Activated CD4-positive, alpha-beta memory T cell treated with anti-CD3 and anti-CD28 coated beads for 36 hours (primary cell): ENCODE results near the gene CADPS2. TPM values are rescaled to one million over a fixed set of nuclear protein-coding genes. Genes with fewer than 3 reads are reported as not detected.

Experiments
- CTCF ChIA-PET: fragments of 350-600 bp; sonication (Branson Sonifier 250); formaldehyde crosslinking; loops from one replicate; lab custom pipeline; 2021; ENCODE audit warnings: antibody characterized with exemption, inconsistent platforms; lab: Charles Lee
- POLR2A ChIA-PET: fragments of 350-600 bp; sonication (Branson Sonifier 250); formaldehyde crosslinking; loops from one replicate; lab custom pipeline; 2021; ENCODE audit warnings: antibody characterized with exemption; lab: Charles Lee
- DNase-seq: peaks from one replicate; pipeline ENCODE4 v3.0.0-alpha.2; 2020
- H3K27ac Mint-ChIP-seq: one replicate; pipeline ENCODE4 v1.8.0; 2021; ENCODE audit warnings: mixed read lengths
- H3K27me3 Mint-ChIP-seq: one replicate; pipeline ENCODE4 v1.8.0; 2021; ENCODE audit warnings: mixed read lengths
- H3K36me3 Mint-ChIP-seq: one replicate; pipeline ENCODE4 v1.8.0; 2021; ENCODE audit warnings: mixed read lengths
- H3K4me1 Mint-ChIP-seq: one replicate; pipeline ENCODE4 v1.8.0; 2021; ENCODE audit warnings: low read depth, mixed read lengths
- H3K4me3 Mint-ChIP-seq: one replicate; pipeline ENCODE4 v1.8.0; 2021; ENCODE audit warnings: mild to moderate bottlenecking, mixed read lengths
- H3K9me3 Mint-ChIP-seq: one replicate; pipeline ENCODE4 v1.8.0; 2021; ENCODE audit warnings: mixed read lengths
- intact Hi-C: fragments of 100-400 bp; cut with micrococcal nuclease; formaldehyde crosslinking; loops from one replicate; pipeline ENCODE4 v1.15.1; 2023
- total RNA-seq, 2 experiments: library from RNA; stranded (reverse); gene quantifications; one replicate each; pipeline ENCODE4 v1.2.3, GENCODE V29; 2021

CADPS2 gene
- total RNA-seq, 2 experiments from 2014 or later = not detected

DNA sequence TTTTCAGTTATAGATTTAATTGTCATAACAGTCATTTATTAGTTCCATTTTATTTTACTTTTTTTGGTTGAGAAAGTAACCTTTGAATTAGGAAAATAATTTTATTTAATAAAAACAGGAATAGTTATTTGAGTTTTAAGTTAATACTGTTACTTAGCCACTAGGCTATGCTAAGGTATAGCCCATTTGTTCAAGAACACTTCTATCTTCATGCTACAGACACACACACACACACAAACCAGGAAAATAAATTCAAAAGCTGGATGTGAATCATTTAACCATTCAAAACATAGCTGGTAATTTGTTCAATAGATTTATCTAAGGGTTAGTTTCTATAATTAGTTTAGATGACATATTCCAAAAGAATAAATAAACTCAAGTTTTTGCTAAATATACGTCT lies 335.7 kb downstream of the CADPS2 start:
- ChIA-PET CTCF (interaction anchor here (0.7 kb wide), 1 partner anchor 137 kb away, joined by 3 read pairs; no protein-coding TSS in a partner anchor), POLR2A (no interaction called here)
- Mint-ChIP-seq H3K4me1 (no peaks in the 10 kb centered on the region), H3K9me3 (peaks cover 2% of the 10 kb centered on the region), H3K4me3 (no peak overlapping the region), H3K27ac (no peak overlapping the region), H3K27me3 (no peaks in the 10 kb centered on the region), H3K36me3 (no peaks in the 10 kb centered on the region)
- DNase-seq = no peak
- intact Hi-C loops = no loop called here

DNA sequence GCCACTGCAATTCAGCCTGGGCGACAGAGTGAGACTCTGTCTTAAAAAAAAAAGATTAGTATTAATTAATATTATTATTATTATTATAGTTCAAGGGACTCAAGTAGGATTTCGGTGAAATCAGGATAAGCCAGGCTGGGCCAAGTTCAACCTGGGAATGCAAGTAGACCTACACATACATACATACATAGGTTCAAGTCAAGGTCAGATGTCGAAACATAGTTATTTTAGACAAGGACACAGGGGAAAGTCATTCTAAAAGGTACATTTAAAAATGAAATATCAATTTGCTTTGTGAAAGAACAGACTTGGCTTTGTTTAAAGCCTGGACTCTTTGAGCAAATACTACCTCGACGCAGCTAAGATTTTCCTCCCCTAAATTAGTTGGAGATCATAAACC lies 336.7 kb downstream of the CADPS2 start:
- Mint-ChIP-seq H3K9me3 (peaks cover 2% of the 10 kb centered on the region), H3K4me3 (no peak overlapping the region), H3K36me3 (no peaks in the 10 kb centered on the region), H3K27ac (no peak overlapping the region), H3K4me1 (no peaks in the 10 kb centered on the region), H3K27me3 (no peaks in the 10 kb centered on the region)
- POLR2A ChIA-PET = no interaction called here
- CTCF ChIA-PET = no interaction called here
- intact Hi-C loops = no loop called here
- DNase-seq = no peak

GRCh38 chr7:122546496-122546895 lies 339.8 kb downstream of the CADPS2 start:
- CTCF ChIA-PET = no interaction called here
- no peak for DNase-seq
- Mint-ChIP-seq H3K4me1 (no peaks in the 10 kb centered on the region), H3K27ac (no peak overlapping the region), H3K36me3 (no peaks in the 10 kb centered on the region), H3K4me3 (no peak overlapping the region), H3K9me3 (peaks cover 2% of the 10 kb centered on the region), H3K27me3 (no peaks in the 10 kb centered on the region)
- intact Hi-C loops = no loop called here
- POLR2A ChIA-PET = no interaction called here

- Mint-ChIP-seq H3K4me3 (no peak overlapping the region), H3K27ac (no peak overlapping the region), H3K4me1 (no peaks in the 10 kb centered on the region), H3K27me3 (no peaks in the 10 kb centered on the region), H3K9me3 (peaks cover 2% of the 10 kb centered on the region), H3K36me3 (no peaks in the 10 kb centered on the region)
- intact Hi-C loops = no loop called here
- DNase-seq = no peak
- POLR2A ChIA-PET = no interaction called here
- CTCF ChIA-PET = no interaction called here
Measured at GRCh38 chr7:122544463-122544862, 341.8 kb downstream of the CADPS2 start.

GRCh38 chr7:122543891-122544290 lies 342.4 kb downstream of the CADPS2 start:
- ChIA-PET CTCF (no interaction called here), POLR2A (no interaction called here)
- Mint-ChIP-seq H3K4me1 (no peaks in the 10 kb centered on the region), H3K27ac (no peak overlapping the region), H3K9me3 (peaks cover 2% of the 10 kb centered on the region), H3K36me3 (no peaks in the 10 kb centered on the region), H3K4me3 (no peak overlapping the region), H3K27me3 (no peaks in the 10 kb centered on the region)
- intact Hi-C loops = no loop called here
- DNase-seq = no peak

DNA sequence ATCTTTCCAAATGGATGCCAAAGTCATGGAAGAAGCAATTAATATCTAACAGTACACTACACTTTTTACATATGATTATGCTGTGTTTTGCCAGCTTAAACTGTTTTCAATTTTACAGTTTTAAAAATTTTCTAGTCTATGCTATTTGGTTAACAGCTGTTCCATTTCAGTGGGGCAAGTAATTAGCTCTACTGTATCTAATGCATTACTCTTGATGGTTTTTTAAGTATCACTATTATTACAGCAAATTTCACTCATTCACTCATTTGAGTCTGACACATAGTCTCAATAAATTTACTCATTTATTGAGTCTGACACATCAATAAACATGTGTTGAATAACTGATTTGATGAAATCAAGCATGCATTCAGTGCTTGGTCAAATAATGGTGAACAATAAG lies 343.1 kb downstream of the CADPS2 start:
- intact Hi-C loops = no loop called here
- ChIA-PET CTCF (no interaction called here), POLR2A (no interaction called here)
- peaks cover 2% of the 10 kb centered on the region for H3K9me3 Mint-ChIP-seq
- no peak overlapping the region for H3K27ac Mint-ChIP-seq
- H3K4me3 Mint-ChIP-seq = no peak overlapping the region
- no peaks in the 10 kb centered on the region for H3K27me3 Mint-ChIP-seq
- DNase-seq = no peak
- H3K36me3 Mint-ChIP-seq = no peaks in the 10 kb centered on the region
- H3K4me1 Mint-ChIP-seq = no peaks in the 10 kb centered on the region

DNA sequence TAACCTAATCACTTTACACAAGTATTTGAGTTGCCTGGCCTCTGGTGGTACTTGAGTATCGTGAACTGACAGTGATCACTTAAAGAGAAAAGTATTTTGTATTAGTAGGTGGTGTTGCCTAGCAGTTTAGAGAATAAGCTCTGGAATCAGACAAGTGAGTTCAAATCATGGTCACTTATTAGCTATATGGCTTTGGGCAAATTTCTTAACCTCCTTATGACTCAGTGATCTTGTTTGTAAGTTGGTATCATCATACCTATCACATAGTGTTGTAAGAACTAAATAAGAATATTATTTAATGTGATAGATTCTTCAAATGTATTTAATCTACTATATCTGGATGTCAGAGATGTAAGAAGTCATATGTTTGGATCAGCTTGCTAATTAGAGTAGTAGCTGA lies 351.2 kb downstream of the CADPS2 start:
- DNase-seq = no peak
- H3K27ac Mint-ChIP-seq = no peak overlapping the region
- H3K4me3 Mint-ChIP-seq = no peak overlapping the region
- POLR2A ChIA-PET = no interaction called here
- no peaks in the 10 kb centered on the region for H3K36me3 Mint-ChIP-seq
- no peaks in the 10 kb centered on the region for H3K9me3 Mint-ChIP-seq
- no peaks in the 10 kb centered on the region for H3K27me3 Mint-ChIP-seq
- H3K4me1 Mint-ChIP-seq = no peaks in the 10 kb centered on the region
- CTCF ChIA-PET = no interaction called here
- intact Hi-C loops = no loop called here

- no peaks in the 10 kb centered on the region for H3K4me1 Mint-ChIP-seq
- CTCF ChIA-PET = interaction anchor here (1.3 kb wide), 1 partner anchor 440 kb away, joined by 8 read pairs; no protein-coding TSS in a partner anchor
- no peaks in the 10 kb centered on the region for H3K9me3 Mint-ChIP-seq
- DNase-seq = no peak
- no peaks in the 10 kb centered on the region for H3K27me3 Mint-ChIP-seq
- POLR2A ChIA-PET = no interaction called here
- H3K4me3 Mint-ChIP-seq = no peak overlapping the region
- H3K27ac Mint-ChIP-seq = no peak overlapping the region
- H3K36me3 Mint-ChIP-seq = no peaks in the 10 kb centered on the region
- intact Hi-C loops = no loop called here
Measured at GRCh38 chr7:122532406-122533269, 353.6 kb downstream of the CADPS2 start.

DNA sequence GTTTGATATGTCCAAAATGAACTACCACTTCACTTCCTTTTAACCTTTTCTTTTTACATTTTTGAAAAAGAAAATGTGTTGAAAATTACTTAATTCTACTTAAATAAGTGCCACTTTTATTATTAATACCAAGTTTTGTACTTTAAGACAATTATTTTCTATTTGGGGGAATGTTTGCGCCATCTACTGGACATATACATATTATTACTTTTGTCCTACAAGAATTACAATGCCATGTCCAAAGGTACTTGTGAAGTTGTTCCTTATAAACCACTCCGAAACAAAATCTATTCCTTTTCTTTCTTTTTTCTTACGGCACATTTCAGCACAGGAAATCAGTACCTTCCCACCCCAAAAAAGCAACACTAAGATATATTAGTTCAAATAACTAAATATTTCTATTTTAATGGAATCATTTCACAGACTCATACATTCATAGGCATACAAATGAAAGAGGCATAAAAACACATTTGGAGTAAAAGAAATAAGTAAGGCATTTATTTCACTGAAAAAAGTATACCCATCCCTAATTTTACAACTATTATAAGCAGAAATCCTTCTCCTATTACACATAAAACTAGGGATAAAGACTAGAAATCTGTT lies 357.3 kb downstream of the CADPS2 start:
- intact Hi-C loops = loop anchor here (2.0 kb wide), 1 partner anchor 310 kb away; no protein-coding TSS in a partner anchor
- H3K36me3 Mint-ChIP-seq = no peaks in the 10 kb centered on the region
- POLR2A ChIA-PET = no interaction called here
- H3K4me3 Mint-ChIP-seq = no peak overlapping the region
- H3K9me3 Mint-ChIP-seq = no peaks in the 10 kb centered on the region
- CTCF ChIA-PET = interaction anchor here (1.2 to 1.3 kb wide), 2 partner anchors 310 to 436 kb away, joined by 5 to 9 read pairs; no protein-coding TSS in a partner anchor
- no peaks in the 10 kb centered on the region for H3K27me3 Mint-ChIP-seq
- H3K27ac Mint-ChIP-seq = no peak overlapping the region
- no peak for DNase-seq
- no peaks in the 10 kb centered on the region for H3K4me1 Mint-ChIP-seq

DNA sequence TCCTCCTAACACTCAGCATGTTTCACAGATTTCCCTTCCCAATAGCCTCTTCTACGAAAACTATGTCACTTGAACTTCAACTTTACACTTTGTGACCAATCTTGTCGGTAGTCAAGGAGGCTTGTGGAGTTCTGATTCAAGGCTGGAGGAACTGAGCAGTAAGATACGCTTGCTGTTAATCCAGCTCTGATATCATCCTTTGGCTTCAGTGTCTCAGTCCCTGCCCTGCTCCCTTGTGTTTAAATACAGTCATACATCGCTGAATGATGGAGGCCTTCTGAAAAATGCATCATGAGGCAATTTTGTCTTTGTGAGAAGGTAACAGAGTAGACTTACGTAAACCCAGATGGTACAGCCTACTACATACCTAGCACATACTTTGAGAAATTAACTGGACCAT lies 360.9 kb downstream of the CADPS2 start:
- CTCF ChIA-PET = no interaction called here
- intact Hi-C loops = no loop called here

DNA sequence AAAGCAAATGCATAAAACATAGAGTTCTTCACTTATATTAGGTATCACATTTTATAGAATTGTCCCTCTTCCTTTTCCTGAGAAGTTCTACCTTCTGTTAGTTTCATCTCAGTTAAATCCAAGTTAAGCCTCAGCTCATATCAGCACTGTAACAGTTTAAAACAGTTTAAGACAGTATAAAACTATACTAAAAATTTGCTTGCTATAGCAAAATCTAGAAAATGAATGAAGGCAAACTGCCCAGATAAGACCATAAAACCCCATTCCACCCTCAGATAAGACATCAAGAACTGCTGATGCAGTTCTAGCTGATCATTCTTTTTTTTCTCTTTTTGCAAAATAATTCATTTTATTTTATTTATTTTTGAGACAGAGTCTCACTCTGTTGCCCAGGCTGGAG lies 364.5 kb downstream of the CADPS2 start:
- DNase-seq = no peak
- Mint-ChIP-seq H3K4me1 (no peaks in the 10 kb centered on the region), H3K27ac (no peak overlapping the region), H3K36me3 (no peaks in the 10 kb centered on the region), H3K4me3 (no peak overlapping the region), H3K9me3 (no peaks in the 10 kb centered on the region), H3K27me3 (no peaks in the 10 kb centered on the region)
- POLR2A ChIA-PET = no interaction called here
- intact Hi-C loops = no loop called here
- CTCF ChIA-PET = no interaction called here

More for the DNA sequence above, 360.9 kb downstream of the CADPS2 start:
- DNase-seq = no peak
- no peaks in the 10 kb centered on the region for H3K27me3 Mint-ChIP-seq
- no peaks in the 10 kb centered on the region for H3K9me3 Mint-ChIP-seq
- no peaks in the 10 kb centered on the region for H3K36me3 Mint-ChIP-seq
- no peaks in the 10 kb centered on the region for H3K4me1 Mint-ChIP-seq
- H3K27ac Mint-ChIP-seq = no peak overlapping the region
- POLR2A ChIA-PET = no interaction called here
- H3K4me3 Mint-ChIP-seq = no peak overlapping the region

DNA sequence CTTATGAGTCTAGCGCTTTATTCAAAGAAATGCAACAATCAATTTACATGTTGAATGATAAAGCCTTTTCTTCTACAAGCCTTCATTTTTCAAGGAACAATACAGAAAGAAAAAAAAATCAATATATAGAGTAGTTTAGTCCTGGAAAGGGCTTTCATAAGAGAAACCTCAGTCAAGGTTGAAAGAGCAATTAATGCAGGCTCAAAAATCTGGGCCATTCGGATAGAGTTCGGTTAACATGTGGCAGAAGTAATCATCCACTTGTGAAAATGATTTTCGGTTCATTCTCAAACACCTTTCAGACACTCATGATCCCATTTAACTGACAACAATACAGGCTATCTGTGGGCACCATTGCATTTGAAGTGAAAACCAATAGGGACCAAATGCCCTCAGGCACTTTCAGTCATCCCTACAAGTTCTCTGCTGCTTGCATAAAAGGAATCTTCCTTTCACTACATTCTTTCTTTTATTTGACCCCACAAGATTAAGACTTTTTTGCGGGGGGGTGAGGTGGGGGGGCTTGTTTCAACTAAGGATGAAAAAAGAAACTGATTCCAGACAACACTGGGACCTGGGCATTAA lies 365.2 kb downstream of the CADPS2 start:
- no peak overlapping the region for H3K4me3 Mint-ChIP-seq
- ChIA-PET CTCF (no interaction called here), POLR2A (no interaction called here)
- intact Hi-C loops = no loop called here
- DNase-seq = no peak
- H3K36me3 Mint-ChIP-seq = no peaks in the 10 kb centered on the region
- H3K27ac Mint-ChIP-seq = no peak overlapping the region
- H3K4me1 Mint-ChIP-seq = no peaks in the 10 kb centered on the region
- H3K9me3 Mint-ChIP-seq = no peaks in the 10 kb centered on the region
- H3K27me3 Mint-ChIP-seq = no peaks in the 10 kb centered on the region
